Stimulated activated CD4-positive, alpha-beta T cell treated with anti-CD3 and anti-CD28 coated beads, TNF-alpha, amount 100 ng/mL, for 1 hour (primary cell): ENCODE results near the gene GALNT9.
"Not testable (repeated sequence)": the region's sequence is repeated elsewhere in the genome, so short reads cannot be mapped to it uniquely, and the experiment has no call there.

Experiments
- DNase-seq, 3 donors: peaks; one replicate each; pipeline ENCODE4 v3.0.0-alpha.2; 2020; ENCODE audit warnings: low read depth in 3 of 3, low spot score in 1 of 3

Gene GALNT9

GRCh38 chr12:132358241-132359225 is 29.1 kb upstream of the GALNT9 start:
- DNase-seq: not testable (repeated sequence)

- no peak for DNase-seq
These were observed 28.3 kb upstream of the GALNT9 start for GRCh38 chr12:132357623-132358186.

- no peak for DNase-seq
These were observed 27.6 kb upstream of the GALNT9 start for GRCh38 chr12:132356691-132357622.

GRCh38 chr12:132355742-132356681 is 26.6 kb upstream of the GALNT9 start:
- DNase-seq: no peak

GRCh38 chr12:132354982-132355680 is 25.7 kb upstream of the GALNT9 start:
- no peak for DNase-seq

- no peak for DNase-seq
These were observed 25.0 kb upstream of the GALNT9 start for GRCh38 chr12:132354211-132354981.

GRCh38 chr12:132353811-132354210 is 24.4 kb upstream of the GALNT9 start:
- DNase-seq: no peak

GRCh38 chr12:132352896-132353800 is 23.8 kb upstream of the GALNT9 start:
- DNase-seq: no peak

GRCh38 chr12:132351751-132352495 is 22.5 kb upstream of the GALNT9 start:
- DNase-seq: no peak

- no peak for DNase-seq
These were observed 20.2 kb upstream of the GALNT9 start for GRCh38 chr12:132349501-132350131.

GRCh38 chr12:132348176-132348575 is 18.8 kb upstream of the GALNT9 start:
- DNase-seq: no peak

GRCh38 chr12:132347176-132347855 is 17.9 kb upstream of the GALNT9 start:
- no peak for DNase-seq

GRCh38 chr12:132346471-132347175 is 17.2 kb upstream of the GALNT9 start:
- DNase-seq: no peak

- DNase-seq: no peak
These were observed 16.3 kb upstream of the GALNT9 start for GRCh38 chr12:132345561-132346200.

- DNase-seq: no peak
These were observed 15.7 kb upstream of the GALNT9 start for GRCh38 chr12:132345126-132345525.
